ENCODE results near the gene COL26A1. TPM values are rescaled to one million over a fixed set of nuclear protein-coding genes. Genes with fewer than 3 reads are reported as not detected.

COL26A1 gene
- total RNA-seq, 1 donor = not detected

- DNase-seq (ENCODE audit: insufficient read length, low spot score, missing footprints) = no peak
- TF ChIP-seq CTCF (IDR thresholded peaks at IDR 0.05; ENCODE audit: extremely low read depth, low read depth, low read length) = no peak
Measured at GRCh38 chr7:101578552-101578951, 215.9 kb downstream of the COL26A1 start.

GRCh38 chr7:101580596-101580995 is 217.9 kb downstream of the COL26A1 start:
- DNase-seq (ENCODE audit: insufficient read length, low spot score, missing footprints) = no peak
- no peaks in the 10 kb centered on the region for H3K79me2 ChIP-seq (ENCODE audit: insufficient read depth, low read length)
- no peaks in the 10 kb centered on the region for H3K9me3 ChIP-seq (ENCODE audit: low read depth, low read length)
- H3K4me3 ChIP-seq (ENCODE audit: insufficient read depth, low read length) = no peak overlapping the region
- H3K4me1 ChIP-seq (ENCODE audit: insufficient read depth, low read length) = no peaks in the 10 kb centered on the region
- H3K27me3 ChIP-seq (ENCODE audit: insufficient read depth, low read length) = peaks cover 19% of the 10 kb centered on the region
- H3K27ac ChIP-seq (ENCODE audit: low read depth, low read length) = no peak overlapping the region
- H3K4me2 ChIP-seq (ENCODE audit: insufficient read depth, low read length) = no peak overlapping the region
- H2AFZ ChIP-seq (ENCODE audit: low read length) = no peak overlapping the region
- H4K20me1 ChIP-seq (ENCODE audit: insufficient read depth, low read length) = no peaks in the 10 kb centered on the region
- no peak for TF ChIP-seq CTCF (IDR thresholded peaks at IDR 0.05; ENCODE audit: extremely low read depth, low read depth, low read length)
- H3K36me3 ChIP-seq (ENCODE audit: insufficient read depth, low read length) = no peaks in the 10 kb centered on the region

More at GRCh38 chr7:101578552-101578951, 215.9 kb downstream of the COL26A1 start:
- Histone ChIP-seq H3K79me2 (ENCODE audit: insufficient read depth, low read length) (no peaks in the 10 kb centered on the region), H3K4me1 (ENCODE audit: insufficient read depth, low read length) (no peaks in the 10 kb centered on the region), H3K27me3 (ENCODE audit: insufficient read depth, low read length) (peaks cover 18% of the 10 kb centered on the region), H3K36me3 (ENCODE audit: insufficient read depth, low read length) (no peaks in the 10 kb centered on the region), H4K20me1 (ENCODE audit: insufficient read depth, low read length) (no peaks in the 10 kb centered on the region), H2AFZ (ENCODE audit: low read length) (no peak overlapping the region), H3K4me2 (ENCODE audit: insufficient read depth, low read length) (no peak overlapping the region), H3K4me3 (ENCODE audit: insufficient read depth, low read length) (no peak overlapping the region), H3K9me3 (ENCODE audit: low read depth, low read length) (no peaks in the 10 kb centered on the region), H3K27ac (ENCODE audit: low read depth, low read length) (no peak overlapping the region)

- TF ChIP-seq CTCF (IDR thresholded peaks at IDR 0.05; ENCODE audit: extremely low read depth, low read depth, low read length) = no peak
- Histone ChIP-seq H3K27me3 (ENCODE audit: insufficient read depth, low read length) (peaks cover 16% of the 10 kb centered on the region), H4K20me1 (ENCODE audit: insufficient read depth, low read length) (no peaks in the 10 kb centered on the region), H3K27ac (ENCODE audit: low read depth, low read length) (no peak overlapping the region), H3K79me2 (ENCODE audit: insufficient read depth, low read length) (no peaks in the 10 kb centered on the region), H3K9me3 (ENCODE audit: low read depth, low read length) (no peaks in the 10 kb centered on the region), H3K4me2 (ENCODE audit: insufficient read depth, low read length) (no peak overlapping the region), H3K4me1 (ENCODE audit: insufficient read depth, low read length) (no peaks in the 10 kb centered on the region), H3K4me3 (ENCODE audit: insufficient read depth, low read length) (no peak overlapping the region), H3K36me3 (ENCODE audit: insufficient read depth, low read length) (no peaks in the 10 kb centered on the region), H2AFZ (ENCODE audit: low read length) (no peak overlapping the region)
- DNase-seq (ENCODE audit: insufficient read length, low spot score, missing footprints) = no peak
Measured at GRCh38 chr7:101581891-101582290, 219.2 kb downstream of the COL26A1 start.

- Histone ChIP-seq H3K27me3 (ENCODE audit: insufficient read depth, low read length) (peaks cover 16% of the 10 kb centered on the region), H3K9me3 (ENCODE audit: low read depth, low read length) (no peaks in the 10 kb centered on the region), H3K4me2 (ENCODE audit: insufficient read depth, low read length) (no peak overlapping the region), H3K79me2 (ENCODE audit: insufficient read depth, low read length) (no peaks in the 10 kb centered on the region), H4K20me1 (ENCODE audit: insufficient read depth, low read length) (no peaks in the 10 kb centered on the region), H3K4me3 (ENCODE audit: insufficient read depth, low read length) (no peak overlapping the region), H3K27ac (ENCODE audit: low read depth, low read length) (no peak overlapping the region), H2AFZ (ENCODE audit: low read length) (no peak overlapping the region), H3K4me1 (ENCODE audit: insufficient read depth, low read length) (no peaks in the 10 kb centered on the region), H3K36me3 (ENCODE audit: insufficient read depth, low read length) (no peaks in the 10 kb centered on the region)
- DNase-seq (ENCODE audit: insufficient read length, low spot score, missing footprints) = no peak
- no peak for TF ChIP-seq CTCF (IDR thresholded peaks at IDR 0.05; ENCODE audit: extremely low read depth, low read depth, low read length)
Measured at GRCh38 chr7:101582971-101583370, 220.3 kb downstream of the COL26A1 start.

Measured in osteoblast (primary cell).